Stimulated activated CD4-positive, alpha-beta T cell treated with anti-CD3 and anti-CD28 coated beads, Interleukin-12 subunit alpha, Interleukin-12 subunit beta, amount 100 ng/mL, for 4 hours (primary cell): Measurements from ENCODE around the gene EMID1.

ENCODE experiments used
- DNase-seq: peaks from one replicate; pipeline ENCODE4 v3.0.0-alpha.2; 2020

EMID1 gene

DNA sequence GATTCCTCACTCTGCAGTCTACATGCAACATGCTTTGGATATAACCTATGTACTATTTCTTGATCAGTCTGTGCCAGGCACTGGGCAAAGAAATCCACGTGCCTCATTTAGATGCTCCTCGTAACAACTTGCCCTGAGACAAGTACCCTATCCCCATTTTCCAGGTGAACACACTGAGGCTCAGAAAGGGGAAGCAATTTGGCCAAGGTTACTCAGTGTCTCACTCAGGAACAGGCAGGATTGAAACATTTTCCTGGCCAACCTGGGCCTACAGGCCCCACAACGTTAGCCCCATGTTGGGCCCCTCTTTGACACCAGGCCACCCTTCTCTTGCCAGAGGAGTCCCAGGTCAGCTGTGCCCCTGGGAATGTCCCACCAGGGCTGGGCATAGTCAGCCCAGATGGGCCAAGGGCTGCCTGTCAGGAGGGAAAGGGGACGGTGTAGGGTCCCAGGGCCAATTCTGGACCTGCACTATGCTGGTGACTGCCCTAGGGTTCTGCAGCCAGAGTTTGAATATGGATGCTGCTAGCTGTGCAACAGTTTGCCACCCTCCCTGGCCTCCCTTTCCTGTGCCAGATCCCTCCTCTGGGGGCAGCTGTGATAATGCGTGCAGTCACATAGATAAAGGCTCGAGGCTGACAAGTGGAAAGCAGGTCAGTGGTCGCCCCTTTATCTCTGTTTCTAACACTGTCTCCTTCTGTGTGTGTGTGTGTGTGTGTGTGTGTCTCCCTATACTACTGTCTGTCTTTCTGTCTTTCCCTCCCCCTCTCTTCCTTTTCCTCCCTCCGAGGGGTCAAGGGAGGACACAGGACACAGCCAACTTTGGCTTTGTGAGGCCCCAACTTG is 10.4 kb upstream of the EMID1 start:
- no peak for DNase-seq

DNA sequence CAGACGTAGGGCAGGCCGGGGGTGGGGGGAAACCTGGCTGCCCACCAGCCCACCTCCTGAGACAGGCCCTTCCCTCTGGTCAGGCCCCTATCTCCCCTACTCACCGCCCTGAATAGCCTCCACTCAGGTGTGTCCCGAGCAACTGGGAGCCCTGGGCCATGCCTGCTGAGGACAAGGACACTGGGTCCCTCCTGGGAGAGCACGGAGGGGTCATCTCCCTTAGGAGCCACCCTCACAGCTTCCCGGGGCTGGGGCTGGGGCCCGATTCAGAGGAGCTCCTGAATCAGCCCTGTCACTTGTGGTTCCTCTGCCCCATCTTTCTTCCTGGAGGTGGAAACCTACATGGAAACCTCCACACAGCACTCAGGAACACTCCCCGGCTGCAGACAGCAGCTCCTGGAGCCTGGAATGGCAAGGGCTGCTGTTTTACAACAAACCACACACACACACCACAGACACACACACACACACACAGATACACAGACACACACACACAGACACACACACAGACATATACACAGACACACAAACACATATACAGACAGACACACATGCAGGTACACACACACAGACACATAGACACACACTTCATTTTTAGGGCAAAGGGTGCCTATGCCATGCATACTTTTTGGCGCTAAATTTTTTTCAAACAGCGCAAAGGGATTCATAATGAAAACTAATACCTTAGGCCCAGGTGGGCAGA is 9.6 kb upstream of the EMID1 start:
- no peak for DNase-seq

DNA sequence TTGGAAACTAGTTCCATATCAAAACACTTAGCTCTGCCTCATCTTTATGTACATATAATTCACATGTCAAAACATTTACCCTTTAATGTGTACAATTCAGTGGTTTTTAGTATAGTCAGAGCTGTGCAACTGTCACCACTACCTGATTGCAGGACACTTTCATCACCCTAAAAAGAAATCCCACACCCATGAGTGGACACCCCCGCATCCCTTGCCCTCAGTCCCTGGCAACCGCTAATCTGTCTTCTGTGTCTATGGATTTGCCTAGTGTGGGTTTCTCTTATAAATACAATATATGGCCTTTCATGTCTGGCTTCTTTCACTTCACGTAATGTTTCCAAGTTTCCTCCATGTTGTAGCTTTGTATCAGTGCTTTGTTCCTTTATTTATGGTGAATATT is 8.6 kb upstream of the EMID1 start:
- no peak for DNase-seq

DNA sequence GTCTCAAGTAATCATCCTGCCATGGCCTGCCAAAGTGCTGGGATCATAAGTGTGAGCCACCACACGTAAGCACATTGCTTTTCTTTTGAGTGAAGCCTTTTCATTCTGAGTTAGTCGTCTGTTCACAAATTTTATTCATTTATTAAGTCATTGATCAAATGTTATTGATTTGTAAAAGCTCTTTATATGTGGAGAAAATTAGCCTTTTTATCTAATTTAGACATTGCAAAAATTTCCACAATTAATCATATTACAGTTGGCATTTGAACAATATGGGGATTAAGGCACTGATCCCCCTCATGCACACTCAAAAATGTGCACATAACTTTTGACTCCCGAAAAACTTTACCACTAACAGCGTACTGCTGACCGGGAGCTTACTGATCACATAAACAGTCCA is 7.5 kb upstream of the EMID1 start:
- no peak for DNase-seq

DNA sequence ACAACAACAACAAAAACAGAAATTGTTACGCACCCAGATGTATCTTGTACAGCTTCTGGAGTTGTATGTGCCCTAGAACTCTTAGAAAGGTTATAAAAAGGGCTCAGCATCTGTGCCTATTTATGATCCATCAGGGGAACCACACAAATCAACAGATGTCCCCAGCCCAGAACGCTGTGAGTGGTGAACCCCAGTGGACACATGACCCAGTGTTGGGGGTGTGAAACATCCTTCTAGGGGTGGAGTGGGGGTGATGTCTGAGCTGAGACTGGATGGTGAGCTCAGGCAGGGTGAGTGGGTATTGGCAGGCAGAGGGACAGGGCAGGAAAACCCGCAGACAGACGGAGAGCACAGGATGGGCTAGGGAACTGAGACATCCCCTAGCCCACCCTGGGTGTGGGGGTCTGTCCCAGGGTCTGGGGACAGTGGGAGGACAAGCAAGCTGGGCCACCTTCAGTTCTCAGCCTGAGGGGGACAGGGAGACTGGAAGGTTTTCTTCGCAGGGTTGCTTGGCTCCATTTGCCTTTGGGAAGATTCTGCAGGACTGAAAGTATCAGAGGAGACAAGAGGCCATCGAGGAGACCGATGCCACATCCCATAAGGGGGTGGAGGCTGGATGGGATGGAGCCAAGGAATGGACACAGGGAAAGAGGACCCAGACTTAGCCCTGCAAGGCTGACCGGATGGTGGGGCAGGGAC is 5.8 kb upstream of the EMID1 start:
- no peak for DNase-seq

DNA sequence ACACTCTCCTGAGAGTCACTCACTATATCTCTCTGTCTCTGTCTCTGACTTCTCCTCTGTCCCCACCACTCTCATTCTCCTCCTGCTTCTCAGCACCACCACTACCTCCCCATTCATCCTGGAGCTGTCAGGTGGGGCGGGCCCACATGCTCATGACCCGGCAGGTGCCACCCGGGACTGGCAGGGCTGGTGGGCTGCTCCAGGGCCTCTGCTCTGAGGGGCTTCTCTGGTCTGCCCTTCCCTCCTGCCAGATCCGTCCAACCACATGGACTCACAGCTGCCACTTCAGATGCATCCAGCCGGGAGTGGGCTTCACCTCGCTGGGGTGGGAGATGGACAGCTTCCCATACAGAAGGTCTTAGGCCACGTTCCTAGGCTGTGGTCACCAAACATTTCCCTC is 4.8 kb upstream of the EMID1 start:
- no peak for DNase-seq

DNA sequence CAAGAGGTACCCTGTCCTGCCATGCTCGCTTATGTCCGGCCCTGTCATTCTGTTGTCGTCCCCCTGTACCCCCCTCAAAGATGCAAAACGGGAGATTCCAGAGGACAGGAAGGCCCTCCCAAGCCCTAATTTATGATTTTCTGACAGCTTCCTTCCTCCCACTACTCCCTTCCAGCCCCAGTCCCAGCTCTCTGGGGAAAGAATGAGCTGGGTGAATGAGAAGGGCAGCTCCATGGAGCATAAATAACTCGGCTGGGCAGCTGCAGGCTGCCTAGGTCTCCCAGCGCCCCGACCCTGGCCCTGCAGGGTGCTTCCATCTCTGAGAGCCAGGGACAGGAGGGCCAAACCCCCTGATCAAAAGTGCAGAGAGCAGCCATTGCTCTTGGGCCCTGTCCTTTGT is 3.9 kb upstream of the EMID1 start:
- no peak for DNase-seq

DNA sequence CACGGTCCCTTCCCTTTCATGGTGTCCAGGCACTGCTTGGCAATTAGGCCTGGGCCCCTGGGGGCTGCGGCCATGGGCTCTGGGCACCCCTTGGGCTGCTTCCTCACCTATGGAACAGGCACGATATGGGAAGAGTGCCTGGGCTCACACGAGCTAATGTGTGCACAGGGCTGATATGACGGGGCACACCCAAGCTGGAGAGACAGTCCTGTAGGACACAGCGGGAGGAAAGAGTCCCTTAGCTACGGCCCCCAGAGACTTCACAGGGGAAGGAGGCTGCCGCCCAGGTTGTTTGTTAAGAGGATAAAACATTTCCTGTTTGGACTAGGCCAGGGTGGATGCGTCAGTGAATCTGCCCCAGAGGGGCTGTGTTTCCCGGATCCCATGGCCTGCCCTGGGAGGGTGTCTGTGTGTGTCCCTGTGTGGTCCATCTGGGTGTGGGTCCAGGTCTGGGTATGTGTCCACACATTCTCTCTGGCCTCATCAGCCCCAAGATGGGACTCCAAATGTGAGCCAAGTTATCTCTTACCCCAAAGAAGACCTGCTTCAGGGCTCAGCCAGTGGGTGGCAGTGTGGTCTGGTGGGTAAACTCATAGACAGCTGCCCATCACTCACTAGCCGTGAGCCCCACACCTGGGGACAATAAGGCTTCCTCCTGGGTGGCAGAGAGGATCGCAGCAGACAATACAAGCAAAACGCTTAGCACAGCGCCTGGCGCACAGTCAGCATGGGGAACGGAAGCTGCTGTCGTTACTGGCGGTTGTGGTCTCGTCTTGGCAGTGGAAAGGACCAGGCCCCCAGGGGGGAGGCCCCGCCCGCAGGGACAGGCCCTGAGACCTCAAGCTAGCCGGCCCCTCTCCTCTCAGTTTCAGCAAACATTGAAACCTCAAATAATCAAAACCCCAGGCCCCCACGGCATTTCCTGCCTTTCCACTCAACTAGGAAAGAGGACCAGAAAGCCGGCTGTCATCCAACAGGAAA is 3.2 kb upstream of the EMID1 start:
- peak; percentile 21 for DNase-seq

DNA sequence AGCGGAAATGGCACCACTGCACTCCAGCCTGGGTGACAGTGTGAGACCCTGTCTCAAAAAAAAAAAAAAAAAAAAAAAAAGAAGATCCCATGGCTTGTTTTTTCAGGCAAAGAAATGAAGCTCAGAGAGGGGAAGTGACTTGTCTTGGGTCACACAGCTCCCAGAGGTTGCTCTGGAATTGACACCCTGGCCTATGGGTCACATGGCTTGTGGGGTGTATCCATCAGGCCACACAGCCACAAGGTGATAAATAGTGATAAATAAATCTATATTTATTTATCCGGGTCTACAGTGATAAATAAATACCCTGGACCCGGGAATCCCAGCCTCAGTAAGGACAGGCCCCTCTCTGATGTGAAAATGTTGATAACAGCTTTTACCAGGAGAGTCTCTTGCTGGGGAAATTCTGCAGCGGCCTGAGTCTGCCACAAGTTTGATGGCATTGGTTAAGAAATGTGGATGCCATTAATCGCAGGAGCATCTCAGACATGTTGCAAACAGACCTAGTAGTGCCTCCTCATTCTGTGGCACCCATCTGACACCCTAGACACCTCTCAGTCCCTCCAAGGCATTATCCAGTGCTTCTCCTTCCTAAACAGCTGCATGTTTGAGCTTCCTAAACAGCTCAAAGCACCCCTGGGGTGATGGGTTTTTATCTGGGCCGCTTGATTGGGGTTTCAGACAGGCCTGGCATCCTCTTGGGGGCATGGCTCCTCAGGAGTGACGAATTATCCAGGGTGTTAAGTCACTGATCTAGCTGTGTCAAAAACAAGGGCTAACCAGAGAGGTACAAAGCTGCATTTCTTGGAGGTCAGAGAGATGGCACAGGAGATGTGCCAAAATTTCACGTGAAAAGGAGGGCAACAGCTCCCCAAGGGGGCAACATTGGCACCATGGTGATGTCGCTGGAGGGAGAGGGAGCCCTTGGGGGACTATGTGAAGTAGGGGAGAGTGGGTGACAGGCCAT is 1.9 kb upstream of the EMID1 start:
- DNase-seq, result no peak

DNA sequence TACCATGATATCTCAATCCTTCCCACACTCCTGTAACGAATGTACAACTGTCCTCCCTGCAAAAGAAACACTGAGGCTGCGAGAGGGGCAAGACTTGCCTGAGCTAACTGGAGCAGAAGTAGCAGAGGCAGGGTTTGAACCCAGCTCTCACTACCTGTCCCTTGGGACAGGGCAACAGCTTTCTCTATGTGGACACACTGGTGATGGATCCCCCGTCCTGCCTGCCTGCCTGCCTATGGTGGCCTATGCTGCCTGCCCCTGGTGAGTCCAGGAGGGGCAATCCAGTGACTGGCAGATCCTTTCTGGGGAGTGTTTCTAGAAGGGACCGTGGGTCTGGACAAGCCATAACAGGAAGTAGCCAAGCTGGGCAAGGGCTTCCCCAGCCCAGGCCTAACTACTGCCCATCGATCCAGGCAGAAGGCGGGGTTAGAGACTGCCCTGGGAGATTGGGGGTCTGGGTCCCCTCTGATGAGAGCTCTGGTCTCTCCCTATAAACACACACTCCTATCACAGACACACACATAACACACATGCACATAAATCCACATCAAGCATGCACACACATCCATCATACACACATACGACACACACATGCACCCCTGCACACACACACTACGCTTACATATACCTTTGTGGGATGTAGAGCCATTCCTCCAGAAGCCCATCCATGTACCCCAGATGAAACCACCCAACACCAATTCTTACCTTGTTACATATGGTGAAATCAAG is 1.1 kb upstream of the EMID1 start:
- DNase-seq, result no peak

DNA sequence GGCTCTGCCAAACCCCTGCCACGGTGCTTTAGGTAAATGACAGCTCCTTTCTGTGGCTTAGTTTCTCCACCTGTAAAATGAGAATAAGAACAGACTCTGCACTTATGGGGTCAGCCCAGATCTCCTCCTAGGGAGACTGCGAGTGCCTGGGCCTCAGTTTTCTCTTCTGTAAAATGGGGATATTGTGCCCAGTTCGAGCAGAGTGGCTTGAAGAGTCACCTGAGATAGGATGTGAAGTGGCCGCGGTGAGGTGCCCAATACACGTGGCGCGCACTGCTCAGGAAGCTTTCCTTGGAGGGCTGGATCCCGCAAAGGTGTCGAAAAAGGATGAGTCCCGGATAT is 473 bp upstream of the EMID1 start:
- DNase-seq, result no peak

DNA sequence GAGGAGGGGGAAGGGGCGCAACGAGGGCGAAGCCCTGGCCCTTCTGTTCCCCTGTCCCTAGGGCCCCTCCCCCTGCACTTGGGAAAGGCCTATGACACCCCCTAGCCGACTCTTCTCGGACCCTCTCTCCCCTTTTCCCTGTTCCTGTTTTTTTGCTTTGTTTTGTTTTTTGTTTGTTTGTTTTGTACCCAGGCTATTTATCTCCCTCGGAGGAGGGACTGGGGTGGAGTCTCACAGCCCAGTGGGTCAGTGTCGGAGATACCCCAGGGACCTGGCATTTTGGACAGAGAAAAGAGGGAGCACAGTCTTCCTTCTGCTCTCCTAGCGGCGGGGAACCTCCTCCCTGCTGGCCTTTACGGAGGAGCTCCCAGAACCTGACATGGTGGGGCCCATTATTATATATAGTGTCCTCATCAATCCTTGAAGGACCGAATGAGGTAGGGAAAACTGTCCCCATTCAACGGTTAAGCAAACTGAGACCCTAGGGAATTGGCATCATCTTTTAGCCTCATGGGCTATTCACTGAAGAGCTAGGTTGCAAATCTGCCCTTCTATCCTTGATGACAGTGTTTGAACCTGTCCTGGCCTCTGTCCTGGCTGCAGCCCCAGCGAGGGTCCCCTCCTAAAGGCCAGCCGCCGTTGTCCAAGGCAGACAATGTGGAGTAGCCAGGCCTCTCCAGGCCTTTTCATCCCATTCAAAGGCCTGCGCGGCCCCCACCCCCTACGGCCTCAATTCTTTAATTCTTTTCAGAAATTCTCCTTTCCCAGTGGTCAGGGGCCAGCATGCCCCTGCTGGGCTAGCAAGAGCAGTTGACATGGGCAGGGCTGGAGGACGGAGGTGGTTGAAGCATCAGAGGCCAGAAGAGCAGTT is 911 bp downstream of the EMID1 start:
- DNase-seq, result no peak

DNA sequence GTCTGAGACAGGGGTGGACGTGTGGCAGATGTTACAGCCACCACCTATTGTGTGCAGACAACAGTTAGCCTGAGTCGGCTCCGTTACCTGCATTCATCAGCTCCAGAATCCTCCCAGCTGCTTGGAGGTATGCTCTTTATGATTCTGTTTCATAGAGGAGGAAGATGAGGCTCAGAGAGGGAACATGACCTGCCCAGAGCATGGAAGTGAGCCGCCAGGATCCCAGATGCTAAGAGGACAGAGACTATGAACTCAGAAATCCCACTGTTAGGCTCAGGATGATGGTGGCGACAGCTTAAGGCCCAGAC is 1.5 kb downstream of the EMID1 start:
- DNase-seq, result no peak

DNA sequence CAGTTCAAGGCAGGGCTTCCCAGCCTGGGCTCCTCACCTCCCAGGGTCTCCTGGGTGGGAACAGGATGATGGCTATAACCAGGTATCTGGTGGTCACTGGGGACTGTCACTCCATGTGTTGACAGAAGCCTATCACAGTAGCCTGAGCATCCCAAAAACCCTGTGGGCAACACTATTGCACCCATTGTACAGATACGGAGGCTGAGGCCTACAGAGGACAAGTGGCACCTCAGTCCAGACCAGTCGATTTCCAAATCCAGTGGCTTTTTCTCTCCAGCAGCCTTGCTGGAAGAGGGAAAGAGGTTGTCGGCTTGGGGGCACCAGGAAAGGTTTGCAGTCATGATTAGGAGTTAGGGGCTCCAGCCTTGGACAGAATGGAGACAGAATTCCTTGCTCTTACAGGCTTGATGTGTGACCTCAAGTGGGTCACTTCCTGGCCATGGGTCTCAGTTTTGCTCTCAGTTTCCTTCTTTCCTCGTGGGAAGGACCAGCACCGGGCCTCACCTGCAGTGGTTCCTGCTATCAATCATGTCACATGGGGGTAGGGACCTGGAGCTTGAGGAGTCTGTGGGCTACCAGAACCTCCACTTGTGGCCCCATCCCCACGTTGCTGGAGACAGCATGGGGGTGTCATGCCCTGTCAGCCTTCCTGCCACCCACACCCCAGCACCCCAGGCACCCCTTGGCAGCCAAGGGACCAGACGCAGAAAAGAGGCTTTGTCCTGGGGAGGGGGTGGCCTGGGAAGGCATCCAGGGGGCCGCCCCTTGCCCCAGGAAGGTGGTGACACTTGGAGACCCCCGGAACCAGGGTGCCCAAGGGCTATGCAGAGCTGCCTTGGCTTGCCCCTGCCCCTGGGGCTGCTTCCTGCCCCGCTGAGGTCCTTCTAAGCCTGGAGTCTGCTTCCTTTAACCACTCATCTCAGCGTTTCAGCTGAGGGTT is 2.1 kb downstream of the EMID1 start:
- no peak for DNase-seq

DNA sequence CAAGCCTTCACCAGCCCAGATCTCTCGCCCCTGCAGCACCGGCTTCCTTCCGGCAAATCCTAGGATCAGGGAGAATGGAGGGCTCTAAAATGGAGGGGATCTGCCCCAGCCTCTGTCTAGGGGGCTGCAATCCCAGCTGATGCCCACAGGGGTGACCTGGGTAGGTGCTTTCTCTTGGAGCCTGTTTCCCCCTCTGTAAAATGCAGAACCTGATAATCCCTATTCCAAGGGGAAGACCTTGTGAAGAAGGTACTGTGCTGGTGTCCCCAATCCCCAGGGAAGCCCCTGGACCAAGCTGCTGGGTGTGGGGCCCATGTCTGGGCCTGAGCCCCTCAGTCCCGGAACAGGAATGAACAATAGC is 2.8 kb downstream of the EMID1 start:
- no peak for DNase-seq

DNA sequence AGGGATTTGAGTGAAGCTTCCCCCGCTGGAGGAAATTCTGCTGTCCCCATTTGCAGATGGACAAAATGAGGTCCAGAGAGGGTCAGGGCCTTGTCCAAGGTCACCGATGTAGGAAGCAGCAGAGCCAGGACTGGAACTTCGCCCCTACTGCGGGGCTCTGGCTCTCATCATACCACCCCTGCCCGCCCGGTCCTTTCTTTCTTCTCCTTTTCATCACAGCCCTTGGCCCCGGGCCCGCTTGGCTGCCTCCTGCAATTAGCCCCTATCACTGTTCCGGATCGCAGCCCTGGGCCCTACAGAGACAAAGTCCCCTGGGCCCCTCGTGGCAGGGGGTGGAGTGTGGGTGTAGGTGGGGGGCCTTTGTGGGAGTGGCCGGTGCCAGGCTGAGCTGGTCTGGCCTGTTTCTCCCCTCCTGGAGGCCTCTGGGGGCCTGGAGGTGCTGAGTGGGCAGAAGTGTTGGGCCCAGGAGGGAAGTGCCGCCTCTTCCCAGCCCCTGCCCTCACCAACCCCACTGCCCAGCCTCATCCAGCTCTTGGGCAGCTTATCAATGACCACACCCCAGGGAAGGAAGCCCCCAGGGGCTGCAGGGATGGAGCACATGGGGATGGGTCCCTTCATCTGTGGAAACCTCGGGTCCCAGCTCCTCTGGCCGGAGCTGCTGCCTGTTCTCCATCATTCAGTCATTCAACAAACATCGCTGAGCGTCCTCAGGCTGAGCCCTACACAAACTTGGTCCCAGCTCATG is 3.4 kb downstream of the EMID1 start:
- DNase-seq, result no peak

DNA sequence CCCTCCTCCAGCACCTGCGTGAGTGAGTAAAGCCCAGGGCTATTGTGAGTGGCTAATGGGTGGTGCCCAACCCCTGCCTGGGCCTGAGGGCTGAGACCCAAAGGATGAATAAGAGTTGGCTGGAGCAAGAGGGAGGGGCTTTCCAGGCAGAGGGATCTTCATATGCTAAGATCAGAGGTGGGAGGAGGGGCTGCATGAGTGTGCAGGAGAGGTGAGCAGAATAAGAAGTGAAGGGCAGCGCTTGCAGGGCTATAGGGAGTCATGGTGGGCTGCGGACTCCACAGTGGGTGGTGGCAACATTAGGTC is 3.9 kb downstream of the EMID1 start:
- no peak for DNase-seq

DNA sequence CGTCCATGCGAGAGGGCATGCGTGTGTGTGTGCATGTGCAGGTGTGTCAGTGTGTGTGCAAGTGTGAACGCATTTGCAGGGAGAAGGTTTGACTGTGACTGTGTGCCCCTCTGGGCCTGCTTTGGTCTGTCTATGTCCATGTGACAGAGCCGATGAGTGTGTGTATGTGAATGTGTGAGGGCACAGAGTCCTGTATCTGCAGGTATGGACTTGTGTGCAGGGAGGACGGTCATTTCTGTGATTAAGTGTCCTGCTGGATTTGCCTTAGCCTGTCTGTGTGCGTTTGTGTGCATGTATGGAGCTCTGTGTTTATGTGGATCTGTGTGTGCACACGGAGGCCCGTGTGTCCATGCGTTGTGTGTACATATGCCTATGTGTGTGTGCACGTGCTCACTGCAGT is 5.4 kb downstream of the EMID1 start:
- DNase-seq, result no peak
